Neuronal stem cell (in vitro differentiated cells): ENCODE data around the gene SYNPO2.

Experiments
- DNase-seq: peaks from one replicate; pipeline ENCODE4 v3.0.0-alpha.2; 2013; ENCODE audit warnings: low spot score
- H2AFZ ChIP-seq: one replicate; pipeline ENCODE4 v1.6.1; 2013; ENCODE audit warnings: mild to moderate bottlenecking, low read length, inconsistent platforms
- H2AK5ac ChIP-seq: 2 replicates; pipeline ENCODE4 v1.6.1; 2013; ENCODE audit warnings: low read depth, mild to moderate bottlenecking, inconsistent platforms, low read length, moderate library complexity, mixed read lengths
- H2BK120ac ChIP-seq: 2 replicates; pipeline ENCODE4 v1.6.1; 2013; ENCODE audit warnings: low read depth, mild to moderate bottlenecking, inconsistent platforms, low read length, moderate library complexity, mixed read lengths
- H2BK12ac ChIP-seq: one replicate; pipeline ENCODE4 v1.6.1; 2013; ENCODE audit warnings: low read length, inconsistent platforms
- H2BK15ac ChIP-seq: 2 replicates; pipeline ENCODE4 v1.6.1; 2013; ENCODE audit warnings: mild to moderate bottlenecking, low read length, inconsistent platforms, mixed read lengths
- H2BK5ac ChIP-seq: one replicate; pipeline ENCODE4 v1.6.1; 2013; ENCODE audit warnings: inconsistent platforms, mild to moderate bottlenecking, low read length, moderate library complexity
- H3K14ac ChIP-seq: one replicate; pipeline ENCODE4 v1.6.1; 2013; ENCODE audit warnings: low read length, inconsistent platforms
- H3K18ac ChIP-seq: 2 replicates; pipeline ENCODE4 v1.6.1; 2013; ENCODE audit warnings: low read length, inconsistent platforms
- H3K23ac ChIP-seq: 2 replicates; pipeline ENCODE4 v1.6.1; 2013; ENCODE audit warnings: low read depth, mild to moderate bottlenecking, mixed read lengths, low read length, inconsistent platforms; ENCODE audit not compliant: poor library complexity
- H3K27ac ChIP-seq: replicated peaks from 3 replicates; pipeline ENCODE4 v1.5.1; 2013; ENCODE audit warnings: low read length, inconsistent platforms
- H3K27me3 ChIP-seq, 3 experiments: 2 replicates each; pipeline ENCODE4 v1.6.1; 2013; ENCODE audit warnings: low read length in 3 of 3, mild to moderate bottlenecking in 2 of 3, inconsistent platforms in 1 of 3, low read depth in 1 of 3, mixed read lengths in 1 of 3, moderate library complexity in 1 of 3; ENCODE audit not compliant: control insufficient read depth in 3 of 3, insufficient read depth in 3 of 3
- H3K36me3 ChIP-seq, 2 donors: replicated peaks in 1 of 2; 2 replicates each; pipeline ENCODE4 v1.6.1; 2013; ENCODE audit warnings: low read length in 2 of 2; ENCODE audit not compliant: control insufficient read depth in 2 of 2, insufficient read depth in 2 of 2
- H3K4ac ChIP-seq: 2 replicates; pipeline ENCODE4 v1.6.1; 2013; ENCODE audit warnings: inconsistent platforms, mild to moderate bottlenecking, low read length, moderate library complexity
- H3K4me1 ChIP-seq, 2 donors: 1 replicate in 1 of 2; 2 replicates in 1 of 2; pipeline ENCODE4 v1.6.1; 2013; ENCODE audit warnings: low read length in 2 of 2, low read depth in 1 of 2; ENCODE audit not compliant: control insufficient read depth in 2 of 2, insufficient read depth in 1 of 2
- H3K4me2 ChIP-seq: one replicate; pipeline ENCODE4 v1.6.1; 2013; ENCODE audit warnings: mild to moderate bottlenecking, low read length, inconsistent platforms; ENCODE audit not compliant: insufficient read depth, poor library complexity, severe bottlenecking
- H3K4me3 ChIP-seq, 2 donors: 2 replicates each; pipeline ENCODE4 v1.5.1; 2013; ENCODE audit warnings: low read length in 2 of 2, mild to moderate bottlenecking in 2 of 2, inconsistent platforms in 1 of 2, moderate library complexity in 1 of 2
- H3K79me1 ChIP-seq: one replicate; pipeline ENCODE4 v1.6.1; 2013; ENCODE audit warnings: low read depth, mild to moderate bottlenecking, inconsistent platforms, low read length, moderate library complexity
- H3K9ac ChIP-seq: one replicate; pipeline ENCODE4 v1.6.1; 2013; ENCODE audit warnings: mild to moderate bottlenecking, low read depth, low read length, inconsistent platforms; ENCODE audit not compliant: poor library complexity
- H3K9me3 ChIP-seq, 2 donors: replicated peaks in 1 of 2; 2 replicates each; pipeline versions ENCODE3 to v1.6.1; 2013; ENCODE audit warnings: low read length in 2 of 2, mild to moderate bottlenecking in 2 of 2, inconsistent platforms in 1 of 2, low read depth in 1 of 2, mixed read lengths in 1 of 2, moderate library complexity in 1 of 2; ENCODE audit not compliant: control insufficient read depth in 2 of 2, insufficient read depth in 1 of 2
- H4K8ac ChIP-seq: one replicate; pipeline ENCODE4 v1.6.1; 2013; ENCODE audit warnings: low read depth, mild to moderate bottlenecking, inconsistent platforms, low read length, moderate library complexity
- H4K91ac ChIP-seq: one replicate; pipeline ENCODE4 v1.6.1; 2013; ENCODE audit warnings: low read length, low read depth, mild to moderate bottlenecking, inconsistent platforms; ENCODE audit not compliant: poor library complexity
- WGBS, 2 donors: extraction: QIAGEN DNeasy Blood & Tissue Kit; methylation state at CpG; one replicate each; pipeline ENCODE4 v1.1.7; 2013; ENCODE audit warnings: missing lambda C conversion rate in 2 of 2, mixed read lengths in 1 of 2; ENCODE audit not compliant: insufficient read length in 2 of 2, insufficient replicate concordance in 1 of 2; ENCODE audit errors: extremely low coverage in 2 of 2; 5-methylcytosine and 5-hydroxymethylcytosine counted together

The SYNPO2 gene

GRCh38 chr4:119053245-119053644, 164.6 kb downstream of the SYNPO2 start:
- no peak overlapping the region for H2BK12ac ChIP-seq
- no peaks in the 10 kb centered on the region for H3K79me1 ChIP-seq
- no peaks in the 10 kb centered on the region for H3K36me3 ChIP-seq
- H3K4ac ChIP-seq = no peak overlapping the region
- H2AFZ ChIP-seq = no peak overlapping the region
- H3K4me3 ChIP-seq = no peak overlapping the region
- H2BK15ac ChIP-seq = no peak overlapping the region
- no peak overlapping the region for H3K18ac ChIP-seq
- no peak for DNase-seq
- no peaks in the 10 kb centered on the region for H3K4me1 ChIP-seq
- no peak overlapping the region for H3K4me2 ChIP-seq
- WGBS, 2 donors = no CpG with 5 or more reads among the region's 2 CpGs
- H2BK5ac ChIP-seq = no peak overlapping the region
- peaks cover 0 to 2% of the 10 kb centered on the region in 2 donors for H3K9me3 ChIP-seq
- H3K27ac ChIP-seq = no peak overlapping the region
- H3K27me3 ChIP-seq = peaks cover 0 to 4% (median 0%) of the 10 kb centered on the region in 3 experiments
- no peak overlapping the region for H4K91ac ChIP-seq
- no peak overlapping the region for H4K8ac ChIP-seq
- no peak overlapping the region for H2AK5ac ChIP-seq
- no peak overlapping the region for H3K14ac ChIP-seq
- no peak overlapping the region for H3K9ac ChIP-seq
- H3K23ac ChIP-seq = no peak overlapping the region
- H2BK120ac ChIP-seq = no peak overlapping the region

- Histone ChIP-seq H3K9me3 (peaks cover 0 to 2% of the 10 kb centered on the region in 2 donors), H3K79me1 (no peaks in the 10 kb centered on the region), H2AK5ac (no peak overlapping the region), H3K36me3 (no peaks in the 10 kb centered on the region), H3K4me1 (no peaks in the 10 kb centered on the region), H3K18ac (peak overlapping the region; percentile 28), H2BK12ac (no peak overlapping the region), H3K27ac (no peak overlapping the region), H3K23ac (no peak overlapping the region), H2BK5ac (no peak overlapping the region), H2BK120ac (no peak overlapping the region), H4K8ac (no peak overlapping the region), H4K91ac (no peak overlapping the region), H3K4me3 (no peak overlapping the region), H3K4ac (no peak overlapping the region), H3K27me3 (peaks cover 0 to 4% (median 0%) of the 10 kb centered on the region in 3 experiments), H3K9ac (no peak overlapping the region), H3K4me2 (no peak overlapping the region), H2AFZ (no peak overlapping the region), H2BK15ac (no peak overlapping the region), H3K14ac (no peak overlapping the region)
- WGBS, 2 donors = no CpG with 5 or more reads among the region's 10 CpGs
- DNase-seq = no peak
Measured at GRCh38 chr4:119053997-119054396, 165.3 kb downstream of the SYNPO2 start.

- no CpG with 5 or more reads among the region's 3 CpGs for WGBS, 2 donors
- peaks cover 0 to 4% (median 0%) of the 10 kb centered on the region in 3 experiments for H3K27me3 ChIP-seq
Measured at GRCh38 chr4:119057417-119057816, 168.8 kb downstream of the SYNPO2 start.

GRCh38 chr4:119059221-119059620, 170.6 kb downstream of the SYNPO2 start:
- no peak overlapping the region for H3K9ac ChIP-seq
- no peaks in the 10 kb centered on the region for H3K79me1 ChIP-seq
- no peaks in the 10 kb centered on the region for H3K36me3 ChIP-seq
- H3K9me3 ChIP-seq = peaks cover 0 to under 1% of the 10 kb centered on the region in 2 donors
- H2AFZ ChIP-seq = no peak overlapping the region
- H3K4me2 ChIP-seq = no peak overlapping the region
- no peaks in the 10 kb centered on the region for H3K4me1 ChIP-seq
- no peak overlapping the region for H3K18ac ChIP-seq
- H2BK120ac ChIP-seq = no peak overlapping the region
- no peak overlapping the region for H4K8ac ChIP-seq
- no peak overlapping the region for H2BK12ac ChIP-seq
- no peak overlapping the region for H2BK15ac ChIP-seq
- DNase-seq = no peak
- H2BK5ac ChIP-seq = no peak overlapping the region
- peaks cover 0 to under 1% (median 0%) of the 10 kb centered on the region in 3 experiments for H3K27me3 ChIP-seq
- H3K23ac ChIP-seq = no peak overlapping the region
- H3K4me3 ChIP-seq = no peak overlapping the region
- no peak overlapping the region for H3K27ac ChIP-seq
- 100% methylated on average over 1 to 2 of the region's 3 CpGs for WGBS, 2 donors
- no peak overlapping the region for H3K4ac ChIP-seq
- H4K91ac ChIP-seq = no peak overlapping the region
- no peak overlapping the region for H3K14ac ChIP-seq
- no peak overlapping the region for H2AK5ac ChIP-seq

More at GRCh38 chr4:119057417-119057816, 168.8 kb downstream of the SYNPO2 start:
- H4K8ac ChIP-seq = no peak overlapping the region
- no peaks in the 10 kb centered on the region for H3K4me1 ChIP-seq
- no peak overlapping the region for H3K9ac ChIP-seq
- no peak overlapping the region for H2BK12ac ChIP-seq
- H3K14ac ChIP-seq = no peak overlapping the region
- no peak overlapping the region for H3K23ac ChIP-seq
- no peaks in the 10 kb centered on the region for H3K79me1 ChIP-seq
- no peak overlapping the region for H4K91ac ChIP-seq
- H2BK15ac ChIP-seq = no peak overlapping the region
- no peak for DNase-seq
- H3K36me3 ChIP-seq = no peaks in the 10 kb centered on the region
- no peak overlapping the region for H3K4ac ChIP-seq
- H3K4me2 ChIP-seq = no peak overlapping the region
- no peak overlapping the region for H2BK5ac ChIP-seq
- no peak overlapping the region for H2BK120ac ChIP-seq
- H2AK5ac ChIP-seq = no peak overlapping the region
- peaks cover 0 to 2% of the 10 kb centered on the region in 2 donors for H3K9me3 ChIP-seq
- no peak overlapping the region for H3K18ac ChIP-seq
- no peak overlapping the region for H3K27ac ChIP-seq
- no peak overlapping the region for H3K4me3 ChIP-seq
- H2AFZ ChIP-seq = no peak overlapping the region
